Inflammatory macrophage treated with lipopolysaccharide for 1 hour (primary cell): Measurements from ENCODE around the gene B3GNT9.
A peak's percentile ranks its signal among the peaks of the same experiment; 100 is the strongest.

Experiments
- DNase-seq, 2 donors: peaks; one replicate each; pipeline ENCODE4 v3.0.0-alpha.2; 2020 to 2022

Gene B3GNT9

GRCh38 chr16:67150833-67151396, at the start of gene B3GNT9:
Gene B3GNT9, minus strand, starts transcription at chr16:67150998. Its CDS starts 513 bp downstream, at chr16:67150485.
- DNase-seq = no peak

DNA sequence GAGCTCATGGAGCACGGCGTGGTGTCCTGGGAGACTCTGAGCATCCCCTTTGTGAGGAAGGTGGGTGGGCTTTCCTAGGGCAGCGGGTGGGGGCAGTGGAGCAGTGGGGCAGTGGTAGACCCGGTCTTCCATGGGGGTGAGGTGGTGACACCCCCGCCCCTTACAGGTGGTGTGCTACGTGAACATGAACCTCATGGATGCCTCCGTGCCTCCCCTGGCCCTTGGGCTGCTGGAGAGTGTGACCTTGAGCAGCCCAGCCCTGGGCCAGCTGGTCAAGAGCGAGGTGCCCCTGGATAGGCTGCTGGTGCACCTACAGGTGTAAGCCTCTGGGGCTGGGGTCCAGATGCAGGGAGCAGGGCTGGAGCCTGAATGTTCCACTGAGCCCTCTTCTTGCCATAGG, 49.7 kb upstream of the B3GNT9 start:
- DNase-seq = no peak

DNA sequence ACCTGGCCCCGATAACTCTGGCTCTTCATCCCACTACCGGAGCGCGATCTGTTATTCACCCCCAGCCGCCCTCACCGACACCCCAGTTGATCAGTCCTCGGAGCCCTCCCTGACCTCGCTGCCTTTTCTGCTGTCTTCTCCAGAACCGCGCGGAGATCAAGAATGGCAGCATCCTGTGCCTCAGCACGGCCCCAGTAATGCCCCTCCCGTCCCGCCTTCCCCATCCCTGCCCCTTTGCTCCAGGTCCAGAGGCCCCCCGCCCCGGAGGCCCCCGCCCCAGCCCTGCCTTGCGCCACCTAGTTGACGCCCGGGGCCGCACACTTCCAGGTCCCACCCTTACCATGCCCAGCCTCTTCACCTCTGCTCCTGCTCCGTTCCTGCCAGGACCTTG, 49.0 kb upstream of the B3GNT9 start:
- DNase-seq = no peak

GRCh38 chr16:67199011-67199807, 48.4 kb upstream of the B3GNT9 start, which contains the start of gene ELMO3:
Gene ELMO3, plus strand, starts transcription at chr16:67199131. Its CDS starts 196 bp downstream, at chr16:67199327.
- no peak for DNase-seq

GRCh38 chr16:67198238-67198734, 47.5 kb upstream of the B3GNT9 start:
- peak in 1 of 2 donors; percentile 65 for DNase-seq

- DNase-seq = no peak
Measured at GRCh38 chr16:67197704-67198103, 46.9 kb upstream of the B3GNT9 start.

GRCh38 chr16:67196881-67197280, 46.1 kb upstream of the B3GNT9 start:
- no peak for DNase-seq

- DNase-seq = no peak
Measured at GRCh38 chr16:67195676-67196075, 44.9 kb upstream of the B3GNT9 start.

DNA sequence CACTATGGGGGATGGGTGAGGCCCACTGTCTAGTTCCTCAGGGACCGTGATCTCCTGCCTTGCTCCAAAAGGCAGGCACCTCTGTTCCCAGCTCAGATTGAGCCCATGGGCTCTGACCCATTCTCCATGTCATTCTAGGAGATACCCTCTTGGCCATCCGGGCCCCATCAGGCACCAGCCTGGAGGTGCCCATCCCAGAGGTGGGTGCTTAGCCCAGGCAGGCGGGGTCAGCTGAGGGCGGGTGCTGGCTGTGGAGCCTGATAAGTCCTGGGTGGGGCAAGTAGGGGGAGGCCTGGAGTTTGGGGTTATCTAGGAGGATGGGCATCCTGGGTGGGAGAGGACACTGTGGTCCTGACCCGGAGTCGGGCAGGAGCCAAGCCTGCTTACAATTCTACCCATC, 43.5 kb upstream of the B3GNT9 start:
- DNase-seq = no peak

DNA sequence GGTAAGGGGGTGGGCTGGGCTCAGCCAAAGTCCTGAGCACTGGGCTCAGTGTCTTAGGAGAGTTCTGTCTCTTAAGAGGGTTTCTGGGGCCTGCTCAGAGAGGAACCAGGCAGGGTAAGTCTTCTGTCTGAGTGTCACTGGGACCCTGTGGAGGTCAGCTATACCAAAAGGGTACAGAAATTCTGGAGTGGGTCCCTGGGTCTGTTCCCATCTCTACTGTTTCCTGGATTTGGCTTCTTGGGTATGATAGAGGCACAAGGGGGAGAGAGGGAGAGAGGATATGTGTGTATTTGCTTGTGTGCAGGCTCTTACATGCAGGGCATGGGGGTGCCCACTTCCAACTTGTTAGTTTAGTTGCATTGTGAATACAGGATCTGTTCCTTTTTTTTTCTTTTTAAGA, 42.7 kb upstream of the B3GNT9 start:
- no peak for DNase-seq

DNA sequence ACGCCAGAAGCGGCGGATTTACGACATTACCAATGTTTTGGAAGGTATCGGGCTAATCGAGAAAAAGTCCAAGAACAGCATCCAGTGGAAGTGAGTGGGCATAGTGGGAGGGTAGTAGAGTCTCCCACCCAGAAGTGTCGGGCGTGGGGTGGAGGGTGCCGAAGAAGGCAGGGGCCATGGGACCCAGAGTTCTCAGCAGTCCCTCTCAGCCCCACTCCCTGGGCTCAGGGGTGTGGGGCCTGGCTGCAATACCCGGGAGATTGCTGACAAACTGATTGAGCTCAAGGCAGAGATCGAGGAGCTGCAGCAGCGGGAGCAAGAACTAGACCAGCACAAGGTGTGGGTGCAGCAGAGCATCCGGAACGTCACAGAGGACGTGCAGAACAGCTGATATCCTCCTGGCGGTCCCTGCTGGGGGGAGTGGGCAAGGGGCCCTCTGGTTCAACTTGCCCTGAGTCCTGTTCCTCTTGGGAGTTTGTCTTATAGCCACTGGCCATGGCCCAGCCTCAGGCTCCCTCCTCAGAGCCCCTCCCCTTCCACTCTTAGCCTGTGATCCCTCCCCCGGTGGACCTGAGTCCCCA, 42.1 kb upstream of the B3GNT9 start:
- no peak for DNase-seq

- DNase-seq = peak; percentile 89 to 93
Measured at GRCh38 chr16:67191995-67192681, 41.3 kb upstream of the B3GNT9 start, which contains the start of gene E2F4. Gene E2F4, plus strand, starts transcription at chr16:67192155. Its CDS starts 73 bp downstream, at chr16:67192228.

DNA sequence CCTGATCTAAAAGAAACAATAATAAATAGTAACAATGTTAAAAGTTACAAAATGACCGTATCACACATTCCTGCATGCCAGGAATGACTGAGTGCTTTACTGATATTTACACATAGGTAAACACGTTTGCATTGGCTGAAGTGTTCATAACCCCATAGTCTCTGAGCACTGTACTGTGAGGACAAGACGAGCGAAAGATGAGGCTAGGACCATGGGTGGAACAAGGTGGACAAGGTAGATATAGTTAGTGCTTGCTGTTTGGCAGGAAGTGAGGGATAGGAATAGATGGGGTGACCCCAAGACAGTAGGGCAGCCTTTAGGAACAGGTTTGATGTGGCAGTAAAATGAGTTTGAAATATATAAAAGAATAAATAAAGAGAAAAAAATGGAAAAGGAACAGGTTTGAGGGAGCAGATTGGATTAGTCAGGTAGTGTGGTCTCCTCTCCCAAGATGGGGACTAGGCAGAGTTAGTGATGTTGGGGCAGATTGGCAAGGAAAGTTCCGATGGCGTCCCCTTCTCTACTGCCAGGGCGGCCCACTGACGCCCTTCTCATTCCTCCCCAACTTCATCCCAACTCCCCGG, 40.7 kb upstream of the B3GNT9 start:
- no peak for DNase-seq

GRCh38 chr16:67190448-67191399, 39.9 kb upstream of the B3GNT9 start:
- DNase-seq = no peak

- DNase-seq = no peak
Measured at GRCh38 chr16:67190041-67190440, 39.2 kb upstream of the B3GNT9 start, which contains the start of gene EXOC3L1. Gene EXOC3L1, minus strand, starts transcription at chr16:67190136. Its CDS starts 460 bp downstream, at chr16:67189676.

- DNase-seq = no peak
Measured at GRCh38 chr16:67188798-67189197, 38.0 kb upstream of the B3GNT9 start.

DNA sequence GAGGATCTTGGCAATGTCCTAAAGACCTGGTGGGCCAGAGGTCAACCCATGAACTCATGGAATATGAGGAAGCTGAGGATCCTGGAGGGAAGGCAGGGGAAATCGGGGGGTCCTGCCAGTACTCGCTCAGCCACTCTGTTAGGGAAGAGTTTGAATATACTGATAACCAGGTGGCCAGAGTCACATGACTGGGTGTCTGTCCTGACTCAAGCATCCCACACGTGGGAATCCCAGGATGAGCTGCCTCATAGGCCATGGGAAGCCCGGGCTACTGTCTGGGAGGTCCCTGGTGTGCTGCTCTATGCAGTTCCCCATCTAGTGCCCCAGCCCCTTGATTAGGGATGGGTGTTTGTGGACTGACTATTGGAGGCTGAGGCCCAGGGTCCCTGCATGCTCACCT, 37.5 kb upstream of the B3GNT9 start:
- peak; percentile 37 to 80 for DNase-seq

DNA sequence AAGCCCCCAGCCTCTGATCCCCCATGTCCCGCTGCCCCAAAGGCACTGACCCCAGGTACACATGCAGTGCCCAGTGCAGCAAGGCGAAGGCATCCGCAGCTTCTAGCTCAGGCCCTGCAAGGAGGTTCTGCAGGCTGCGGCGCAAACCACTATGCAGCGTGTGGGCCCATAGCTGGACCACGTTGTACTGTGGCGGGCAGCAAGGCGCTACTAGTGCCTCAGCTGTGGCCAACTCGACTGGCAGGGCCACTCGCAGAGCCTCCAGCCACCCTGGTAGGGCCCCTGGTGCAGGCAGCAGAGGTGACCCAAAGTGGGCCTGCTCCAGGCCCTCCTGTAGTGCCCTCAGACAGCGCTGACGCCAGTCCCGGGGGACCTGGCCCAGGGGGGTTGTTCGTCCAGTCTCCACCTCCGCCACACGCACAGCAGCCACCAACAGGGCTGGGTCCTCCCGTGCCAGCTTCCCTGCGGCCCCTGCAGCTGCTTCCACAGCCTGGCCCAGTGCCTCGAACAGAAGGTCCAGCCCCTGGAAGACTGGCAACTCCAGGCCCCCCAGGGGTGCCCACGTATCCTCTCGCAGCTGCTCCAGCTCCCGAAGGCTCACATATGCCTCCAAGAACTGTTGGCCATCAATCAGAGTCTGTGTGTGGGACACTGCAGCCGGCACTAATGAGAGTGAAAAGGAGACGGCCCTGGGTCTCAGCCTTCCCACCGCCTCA, 36.5 kb upstream of the B3GNT9 start:
- no peak for DNase-seq

DNA sequence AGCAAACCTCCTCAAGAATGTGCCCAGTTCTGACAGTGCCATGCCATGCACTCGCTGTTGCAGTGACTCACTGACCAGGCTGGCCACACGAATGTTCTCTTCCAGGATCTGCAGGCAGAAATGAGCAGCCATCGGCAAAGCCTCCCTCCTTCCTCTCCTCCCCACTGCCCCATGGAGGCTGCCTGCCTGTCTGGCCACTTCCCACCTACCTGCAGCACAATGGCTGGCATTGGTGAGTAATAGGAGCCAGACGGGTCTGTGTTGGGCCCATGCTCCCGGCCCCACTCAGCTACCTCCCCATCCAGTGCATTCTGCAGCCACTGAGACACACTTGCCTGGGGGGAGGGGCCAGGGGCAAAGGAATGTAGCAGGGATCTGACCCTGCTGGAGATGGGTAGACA, 35.8 kb upstream of the B3GNT9 start:
- no peak for DNase-seq

GRCh38 chr16:67185651-67186134, 34.9 kb upstream of the B3GNT9 start:
- no peak for DNase-seq
